ENCODE results near the gene MMP14.

GRCh38 chr14:22814373-22814772 lies 22.0 kb upstream of the MMP14 start:
- no peak for TF ChIP-seq ZNF274 (IDR thresholded peaks at IDR 0.05; ENCODE audit: low read depth, low read length)
- no peak for TF ChIP-seq YY1 (IDR thresholded peaks at IDR 0.05; ENCODE audit: insufficient read depth, insufficient read length)
